Central memory CD8-positive, alpha-beta T cell (primary cell): ENCODE data around the gene ANXA2R.

Experiments used
- ATAC-seq: fragments of 150-1000 bp; cut with Tn5 transposase; replicated peaks from 2 replicates; pipeline ENCODE4 v1.10.0; 2022; ENCODE audit warnings: mild to moderate bottlenecking, moderate FRiP score, moderate number of reproducible peaks; ENCODE audit not compliant: poor library complexity, severe bottlenecking; ENCODE audit errors: extremely low read depth
- DNase-seq, 2 donors: peaks; one replicate each; pipeline ENCODE4 v3.0.0; 2021; ENCODE audit warnings: low spot score in 2 of 2
- H3K27ac Mint-ChIP-seq: one replicate; pipeline ENCODE4 v1.8.0; 2022; ENCODE audit warnings: low read depth, mild to moderate bottlenecking, moderate library complexity, mixed read lengths
- H3K27me3 Mint-ChIP-seq: one replicate; pipeline ENCODE4 v1.8.0; 2022; ENCODE audit warnings: mixed read lengths
- H3K36me3 Mint-ChIP-seq: one replicate; pipeline ENCODE4 v1.8.0; 2022; ENCODE audit warnings: mild to moderate bottlenecking, moderate library complexity, mixed read lengths; ENCODE audit not compliant: insufficient read depth
- H3K4me1 Mint-ChIP-seq: one replicate; pipeline ENCODE4 v1.8.0; 2022; ENCODE audit warnings: mixed read lengths
- H3K4me3 Mint-ChIP-seq: one replicate; pipeline ENCODE4 v1.8.0; 2022; ENCODE audit warnings: mild to moderate bottlenecking, moderate library complexity, mixed read lengths
- H3K9me3 Mint-ChIP-seq: one replicate; pipeline ENCODE4 v1.8.0; 2022; ENCODE audit warnings: mixed read lengths

ANXA2R gene

GRCh38 chr5:43017428-43017815 lies 22.7 kb downstream of the ANXA2R start:
- ATAC-seq (peak; percentile 7), DNase-seq (no peak)
- no peaks in the 10 kb centered on the region for H3K27me3 Mint-ChIP-seq
- peak overlapping the region; percentile 100 for H3K27ac Mint-ChIP-seq
- no peaks in the 10 kb centered on the region for H3K9me3 Mint-ChIP-seq
- peaks cover 56% of the 10 kb centered on the region for H3K4me1 Mint-ChIP-seq
- H3K36me3 Mint-ChIP-seq: peaks cover 32% of the 10 kb centered on the region
- H3K4me3 Mint-ChIP-seq: peak overlapping the region; percentile 98

- H3K27ac Mint-ChIP-seq: peak overlapping the region; percentile 100
- DNase-seq: no peak
- peaks cover 32% of the 10 kb centered on the region for H3K36me3 Mint-ChIP-seq
- H3K27me3 Mint-ChIP-seq: no peaks in the 10 kb centered on the region
- H3K4me3 Mint-ChIP-seq: peak overlapping the region; percentile 98
- no peak for ATAC-seq
- H3K4me1 Mint-ChIP-seq: peaks cover 56% of the 10 kb centered on the region
- no peaks in the 10 kb centered on the region for H3K9me3 Mint-ChIP-seq
Observed at GRCh38 chr5:43016217-43016779, 23.8 kb downstream of the ANXA2R start.

- DNase-seq (no peak), ATAC-seq (no peak)
- Mint-ChIP-seq H3K27ac (peak overlapping the region; percentile 100), H3K4me1 (peaks cover 62% of the 10 kb centered on the region), H3K9me3 (no peaks in the 10 kb centered on the region), H3K27me3 (no peaks in the 10 kb centered on the region), H3K36me3 (peaks cover 28% of the 10 kb centered on the region), H3K4me3 (no peak overlapping the region)
Observed at GRCh38 chr5:43014522-43014921, 25.6 kb downstream of the ANXA2R start.

- Mint-ChIP-seq H3K9me3 (no peaks in the 10 kb centered on the region), H3K27ac (peak overlapping the region; percentile 94), H3K4me1 (peaks cover 56% of the 10 kb centered on the region), H3K4me3 (peak overlapping the region; percentile 77), H3K36me3 (peaks cover 30% of the 10 kb centered on the region), H3K27me3 (no peaks in the 10 kb centered on the region)
- ATAC-seq: no peak
- DNase-seq: no peak
Observed at GRCh38 chr5:43010935-43011315, 29.2 kb downstream of the ANXA2R start.

GRCh38 chr5:43008363-43009153 lies 31.6 kb downstream of the ANXA2R start:
- DNase-seq (peak; percentile 87 to 90), ATAC-seq (peak; percentile 69)
- H3K4me3 Mint-ChIP-seq: peak overlapping the region; percentile 77
- H3K27ac Mint-ChIP-seq: peak overlapping the region; percentile 94
- H3K27me3 Mint-ChIP-seq: no peaks in the 10 kb centered on the region
- H3K36me3 Mint-ChIP-seq: peaks cover 30% of the 10 kb centered on the region
- H3K9me3 Mint-ChIP-seq: no peaks in the 10 kb centered on the region
- peaks cover 41% of the 10 kb centered on the region for H3K4me1 Mint-ChIP-seq

- ATAC-seq (peak; percentile 68), DNase-seq (peak; percentile 67 to 84)
- Mint-ChIP-seq H3K27me3 (no peaks in the 10 kb centered on the region), H3K4me3 (peak overlapping the region; percentile 77), H3K27ac (peak overlapping the region; percentile 94), H3K4me1 (peaks cover 41% of the 10 kb centered on the region), H3K9me3 (no peaks in the 10 kb centered on the region), H3K36me3 (peaks cover 30% of the 10 kb centered on the region)
Observed at GRCh38 chr5:43007911-43008362, 32.2 kb downstream of the ANXA2R start.

- ATAC-seq: peak; percentile 11
- Mint-ChIP-seq H3K27ac (peak overlapping the region; percentile 94), H3K4me3 (peak overlapping the region; percentile 77), H3K27me3 (no peaks in the 10 kb centered on the region), H3K9me3 (no peaks in the 10 kb centered on the region), H3K36me3 (peaks cover 30% of the 10 kb centered on the region), H3K4me1 (peaks cover 41% of the 10 kb centered on the region)
- peak; percentile 71 to 72 for DNase-seq
Observed at GRCh38 chr5:43007246-43007910, 32.7 kb downstream of the ANXA2R start.

- Mint-ChIP-seq H3K9me3 (no peaks in the 10 kb centered on the region), H3K4me3 (peak overlapping the region; percentile 77), H3K4me1 (peaks cover 41% of the 10 kb centered on the region), H3K27ac (peak overlapping the region; percentile 94), H3K36me3 (peaks cover 30% of the 10 kb centered on the region), H3K27me3 (no peaks in the 10 kb centered on the region)
- no peak for ATAC-seq
- no peak for DNase-seq
Observed at GRCh38 chr5:43006424-43007202, 33.5 kb downstream of the ANXA2R start.

GRCh38 chr5:43005031-43005430 lies 35.1 kb downstream of the ANXA2R start:
- Mint-ChIP-seq H3K27me3 (no peaks in the 10 kb centered on the region), H3K4me3 (no peak overlapping the region), H3K4me1 (peaks cover 30% of the 10 kb centered on the region), H3K27ac (no peak overlapping the region), H3K36me3 (peaks cover 30% of the 10 kb centered on the region), H3K9me3 (no peaks in the 10 kb centered on the region)
- no peak for ATAC-seq
- DNase-seq: no peak

- no peak overlapping the region for H3K27ac Mint-ChIP-seq
- ATAC-seq (no peak), DNase-seq (no peak)
- H3K36me3 Mint-ChIP-seq: peaks cover 9% of the 10 kb centered on the region
- no peaks in the 10 kb centered on the region for H3K27me3 Mint-ChIP-seq
- H3K9me3 Mint-ChIP-seq: no peaks in the 10 kb centered on the region
- H3K4me1 Mint-ChIP-seq: no peaks in the 10 kb centered on the region
- no peak overlapping the region for H3K4me3 Mint-ChIP-seq
Observed at GRCh38 chr5:43001748-43002147, 38.4 kb downstream of the ANXA2R start.

GRCh38 chr5:43000914-43001313 lies 39.2 kb downstream of the ANXA2R start:
- Mint-ChIP-seq H3K9me3 (no peaks in the 10 kb centered on the region), H3K27ac (no peak overlapping the region), H3K27me3 (no peaks in the 10 kb centered on the region), H3K36me3 (peaks cover 5% of the 10 kb centered on the region), H3K4me3 (no peak overlapping the region), H3K4me1 (no peaks in the 10 kb centered on the region)
- DNase-seq (no peak), ATAC-seq (no peak)

- Mint-ChIP-seq H3K9me3 (no peaks in the 10 kb centered on the region), H3K36me3 (peaks cover 6% of the 10 kb centered on the region), H3K27ac (no peak overlapping the region), H3K27me3 (no peaks in the 10 kb centered on the region), H3K4me3 (no peak overlapping the region), H3K4me1 (no peaks in the 10 kb centered on the region)
- no peak for ATAC-seq
- no peak for DNase-seq
Observed at GRCh38 chr5:43000111-43000840, 39.8 kb downstream of the ANXA2R start.
